ENCODE data around the gene FOXP1.

FOXP1 gene

GRCh38 chr3:71566776-71567175 is 16.8 kb downstream of the FOXP1 start:
- in situ Hi-C loops (cut with HindIII; ENCODE audit: low sequenced_read_pairs) = no loop called here

GRCh38 chr3:71565976-71566375 is 17.6 kb downstream of the FOXP1 start:
- in situ Hi-C loops (cut with HindIII; ENCODE audit: low sequenced_read_pairs) = no loop called here

- in situ Hi-C loops (cut with HindIII; ENCODE audit: low sequenced_read_pairs) = no loop called here
These were observed 18.2 kb downstream of the FOXP1 start for GRCh38 chr3:71565316-71565715.

GRCh38 chr3:71564361-71564760 is 19.2 kb downstream of the FOXP1 start:
- in situ Hi-C loops (cut with HindIII; ENCODE audit: low sequenced_read_pairs) = no loop called here

- in situ Hi-C loops (cut with HindIII; ENCODE audit: low sequenced_read_pairs) = no loop called here
These were observed 19.7 kb downstream of the FOXP1 start for GRCh38 chr3:71563827-71564226.

GRCh38 chr3:71562938-71563337 is 20.6 kb downstream of the FOXP1 start:
- in situ Hi-C loops (cut with HindIII; ENCODE audit: low sequenced_read_pairs) = no loop called here

- in situ Hi-C loops (cut with HindIII; ENCODE audit: low sequenced_read_pairs) = no loop called here
These were observed 22.9 kb downstream of the FOXP1 start for GRCh38 chr3:71560665-71561064.

- in situ Hi-C loops (cut with HindIII; ENCODE audit: low sequenced_read_pairs) = no loop called here
These were observed 23.9 kb downstream of the FOXP1 start for GRCh38 chr3:71559578-71560162.

- in situ Hi-C loops (cut with HindIII; ENCODE audit: low sequenced_read_pairs) = no loop called here
These were observed 24.5 kb downstream of the FOXP1 start for GRCh38 chr3:71559021-71559420.

GRCh38 chr3:71554649-71555048 is 28.9 kb downstream of the FOXP1 start:
- in situ Hi-C loops (cut with HindIII; ENCODE audit: low sequenced_read_pairs) = no loop called here

GRCh38 chr3:71551311-71551919 is 32.1 kb downstream of the FOXP1 start:
- in situ Hi-C loops (cut with HindIII; ENCODE audit: low sequenced_read_pairs) = no loop called here

- in situ Hi-C loops (cut with HindIII; ENCODE audit: low sequenced_read_pairs) = no loop called here
These were observed 33.6 kb downstream of the FOXP1 start for GRCh38 chr3:71549951-71550350.

- in situ Hi-C loops (cut with HindIII; ENCODE audit: low sequenced_read_pairs) = no loop called here
These were observed 34.7 kb downstream of the FOXP1 start for GRCh38 chr3:71548705-71549384.

- in situ Hi-C loops (cut with HindIII; ENCODE audit: low sequenced_read_pairs) = no loop called here
These were observed 36.0 kb downstream of the FOXP1 start for GRCh38 chr3:71547249-71548198.

GRCh38 chr3:71546821-71547220 is 36.7 kb downstream of the FOXP1 start:
- in situ Hi-C loops (cut with HindIII; ENCODE audit: low sequenced_read_pairs) = no loop called here

- in situ Hi-C loops (cut with HindIII; ENCODE audit: low sequenced_read_pairs) = no loop called here
These were observed 38.2 kb downstream of the FOXP1 start for GRCh38 chr3:71545330-71545729.

GRCh38 chr3:71543371-71544016 is 40.0 kb downstream of the FOXP1 start:
- in situ Hi-C loops (cut with HindIII; ENCODE audit: low sequenced_read_pairs) = no loop called here

GRCh38 chr3:71542521-71543370 is 40.8 kb downstream of the FOXP1 start:
- in situ Hi-C loops (cut with HindIII; ENCODE audit: low sequenced_read_pairs) = no loop called here

- in situ Hi-C loops (cut with HindIII; ENCODE audit: low sequenced_read_pairs) = no loop called here
These were observed 42.2 kb downstream of the FOXP1 start for GRCh38 chr3:71541313-71541712.

GRCh38 chr3:71537211-71537611 is 46.3 kb downstream of the FOXP1 start:
- in situ Hi-C loops (cut with HindIII; ENCODE audit: low sequenced_read_pairs) = no loop called here
